ENCODE results near the gene PCDHB1.

PCDHB1 gene, protein sequence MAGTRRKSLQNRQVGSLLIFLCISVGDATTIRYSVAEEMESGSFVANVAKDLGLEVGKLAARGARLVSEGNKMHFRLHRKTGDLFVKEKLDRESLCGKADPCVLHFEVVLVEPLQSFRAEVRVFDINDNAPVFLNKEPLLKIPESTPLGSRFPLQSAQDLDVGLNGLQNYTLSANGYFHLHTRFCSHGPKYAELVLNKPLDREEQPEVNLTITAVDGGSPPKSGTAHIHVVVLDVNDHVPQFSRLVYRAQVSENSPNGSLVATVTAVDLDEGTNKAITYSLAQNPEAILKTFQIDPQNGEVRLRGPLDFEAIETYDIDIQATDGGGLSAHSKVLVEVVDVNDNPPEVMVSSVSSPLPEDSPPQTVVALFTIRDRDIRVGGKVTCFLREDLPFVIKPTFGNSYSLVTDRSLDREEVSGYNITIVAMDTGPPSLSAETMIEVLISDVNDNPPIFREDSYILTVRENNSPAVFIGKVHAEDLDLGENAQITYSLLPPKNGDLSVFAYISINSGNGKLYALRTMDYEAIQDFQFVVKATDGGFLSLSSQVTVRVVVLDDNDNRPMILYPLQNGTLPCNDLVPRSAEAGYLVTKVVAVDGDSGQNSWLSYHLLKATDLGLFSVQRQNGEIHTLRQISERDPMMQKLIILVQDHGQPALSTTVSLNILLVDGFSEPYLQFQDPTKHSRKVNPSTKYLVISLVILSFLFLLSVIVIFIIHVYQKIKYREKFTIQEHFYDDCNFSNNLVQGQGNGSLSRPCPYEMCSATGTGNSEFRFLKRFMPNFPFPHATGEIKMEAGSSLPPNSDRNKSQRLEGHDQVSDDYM

DNA sequence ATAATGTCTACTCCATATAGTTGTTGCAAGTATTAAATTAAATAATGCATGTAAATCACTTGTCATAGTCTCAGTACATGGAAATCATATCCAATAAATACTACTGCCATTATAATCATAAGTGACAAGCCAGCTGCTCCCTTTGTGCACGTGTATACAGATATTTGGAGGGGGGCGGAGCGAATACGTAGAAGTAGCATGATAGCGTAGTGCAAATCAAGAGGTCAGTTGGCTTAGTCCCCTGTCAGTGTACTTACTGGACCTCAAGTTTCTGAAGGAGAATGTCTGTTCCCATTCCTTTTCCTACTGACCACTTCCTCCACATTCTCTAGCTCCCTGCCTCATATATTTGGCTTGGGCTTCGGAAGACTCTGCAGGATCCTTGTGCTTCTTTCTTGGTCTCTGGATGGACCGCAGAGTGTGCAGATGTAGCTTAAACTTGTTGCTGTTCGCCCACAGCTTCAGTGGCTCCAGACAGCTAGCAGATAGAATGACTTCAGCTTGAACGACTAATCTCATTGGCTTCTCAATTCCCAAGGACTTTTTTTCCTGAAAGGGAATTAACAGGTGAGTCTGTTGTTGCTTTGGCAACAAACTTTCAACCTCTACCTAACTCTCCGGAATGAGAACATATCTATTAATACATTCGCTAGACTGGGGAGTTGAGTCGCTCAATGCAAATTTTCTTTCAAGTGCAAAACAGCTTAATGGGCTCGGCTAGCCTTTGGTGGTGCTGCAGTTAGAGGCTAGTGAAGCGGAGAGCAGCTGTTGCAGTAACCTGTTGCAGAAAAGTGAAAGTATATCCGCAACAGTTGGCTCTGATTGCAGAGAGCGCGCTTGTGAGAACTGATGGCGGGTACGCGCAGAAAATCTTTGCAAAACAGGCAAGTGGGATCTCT, at the start of gene PCDHB1:
PCDHB1 (plus strand) TSS at position 753 of the 899 bp plus-strand sequence; CDS start at position 850, 97 bp downstream.
- peak within 1 kb of the TSS; percentile 41 to 57 for H3K4me3 ChIP-seq (ENCODE audit: low read depth in 1 of 2, low read length in 2 of 2)
- no peak within 1 kb of the TSS for H3K9ac ChIP-seq (ENCODE audit: low read depth in 1 of 2, low read length in 2 of 2)
- H3K36me3 ChIP-seq (ENCODE audit: control insufficient read depth in 1 of 2, insufficient read depth in 2 of 2, low read length in 2 of 2), result no peaks in the 10 kb centered on the region
- no peaks in the 10 kb centered on the region for H3K27me3 ChIP-seq (ENCODE audit: control insufficient read depth in 1 of 2, insufficient read depth in 2 of 2, low read length in 2 of 2)
- peaks cover 0 to 5% of the 10 kb centered on the region in 2 donors for H3K9me3 ChIP-seq (ENCODE audit: control insufficient read depth in 1 of 2, low read length in 2 of 2)
- H3K4me1 ChIP-seq (ENCODE audit: control insufficient read depth in 1 of 2, insufficient read depth in 2 of 2, low read length in 2 of 2), result no peaks in the 10 kb centered on the region
- no peak within 1 kb of the TSS for H3K27ac ChIP-seq (ENCODE audit: low read depth, low read length)

DNA sequence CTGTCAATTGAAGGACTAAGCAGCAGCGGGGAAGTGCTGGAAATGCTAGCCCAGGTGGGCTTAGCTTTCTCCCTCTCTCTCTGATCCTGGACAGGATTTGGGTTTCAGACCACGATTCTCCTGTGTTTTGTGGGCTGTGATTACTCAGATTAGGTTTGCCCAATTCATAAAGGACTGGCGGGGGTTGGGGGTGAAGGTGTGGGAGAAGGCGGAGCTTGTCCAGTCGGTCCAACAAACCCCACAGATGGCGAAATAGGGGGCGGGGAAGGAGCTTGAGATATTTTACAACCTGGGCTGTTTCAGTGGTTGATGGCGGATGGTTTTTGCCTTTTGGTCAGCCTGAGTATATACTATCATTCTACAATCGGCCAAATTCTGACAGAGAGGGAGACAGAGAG, 49.7 kb upstream of the PCDHB1 start:
- no peak overlapping the region for H3K9ac ChIP-seq (ENCODE audit: low read depth in 1 of 2, low read length in 2 of 2)
- no peaks in the 10 kb centered on the region for H3K4me1 ChIP-seq (ENCODE audit: control insufficient read depth in 1 of 2, insufficient read depth in 2 of 2, low read length in 2 of 2)
- H3K27ac ChIP-seq (ENCODE audit: low read depth, low read length), result no peak overlapping the region
- no peaks in the 10 kb centered on the region for H3K36me3 ChIP-seq (ENCODE audit: control insufficient read depth in 1 of 2, insufficient read depth in 2 of 2, low read length in 2 of 2)
- H3K27me3 ChIP-seq (ENCODE audit: control insufficient read depth in 1 of 2, insufficient read depth in 2 of 2, low read length in 2 of 2), result no peaks in the 10 kb centered on the region
- H3K9me3 ChIP-seq (ENCODE audit: control insufficient read depth in 1 of 2, low read length in 2 of 2), result no peaks in the 10 kb centered on the region
- H3K4me3 ChIP-seq (ENCODE audit: low read depth in 1 of 2, low read length in 2 of 2), result no peak overlapping the region

DNA sequence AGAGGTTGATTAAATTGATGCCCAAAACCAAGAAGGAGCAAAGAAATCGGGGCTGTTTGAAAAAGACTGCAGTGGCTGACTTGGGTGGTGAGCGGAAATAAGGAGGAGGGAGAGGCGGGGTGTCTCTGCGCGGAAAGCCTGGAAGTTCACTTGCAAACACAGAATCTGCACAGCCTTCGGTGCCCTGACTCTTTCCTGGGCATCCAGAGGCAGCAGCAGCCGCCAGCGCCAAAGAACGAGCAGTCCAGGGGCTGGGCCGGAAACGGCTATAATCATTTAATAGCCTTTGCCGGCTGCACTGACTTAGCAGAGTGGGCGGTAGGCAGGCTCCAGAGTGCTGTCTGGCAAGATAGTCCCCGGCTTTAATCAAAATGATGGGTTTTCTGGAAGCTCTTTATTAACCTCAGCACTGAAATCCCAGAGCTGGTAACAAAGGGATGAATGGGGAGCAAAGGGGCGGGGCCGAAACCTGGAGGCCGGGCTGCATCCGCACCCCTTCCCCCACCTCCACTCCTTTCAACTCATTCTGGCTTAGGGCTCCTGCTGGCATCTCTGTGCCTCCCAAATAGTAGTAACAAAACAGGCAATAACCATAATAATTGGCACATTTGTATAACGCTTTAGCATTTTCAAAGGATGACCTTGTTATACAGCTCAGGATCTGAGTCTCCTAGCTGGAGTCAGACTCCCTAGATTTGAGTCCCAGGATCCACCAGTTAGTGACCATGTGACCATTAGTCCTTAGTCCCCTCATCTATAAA, 49.1 kb upstream of the PCDHB1 start:
- Histone ChIP-seq H3K9me3 (ENCODE audit: control insufficient read depth in 1 of 2, low read length in 2 of 2) (no peaks in the 10 kb centered on the region), H3K36me3 (ENCODE audit: control insufficient read depth in 1 of 2, insufficient read depth in 2 of 2, low read length in 2 of 2) (no peaks in the 10 kb centered on the region), H3K4me3 (ENCODE audit: low read depth in 1 of 2, low read length in 2 of 2) (no peak overlapping the region), H3K9ac (ENCODE audit: low read depth in 1 of 2, low read length in 2 of 2) (no peak overlapping the region), H3K27me3 (ENCODE audit: control insufficient read depth in 1 of 2, insufficient read depth in 2 of 2, low read length in 2 of 2) (no peaks in the 10 kb centered on the region), H3K4me1 (ENCODE audit: control insufficient read depth in 1 of 2, insufficient read depth in 2 of 2, low read length in 2 of 2) (no peaks in the 10 kb centered on the region), H3K27ac (ENCODE audit: low read depth, low read length) (no peak overlapping the region)

DNA sequence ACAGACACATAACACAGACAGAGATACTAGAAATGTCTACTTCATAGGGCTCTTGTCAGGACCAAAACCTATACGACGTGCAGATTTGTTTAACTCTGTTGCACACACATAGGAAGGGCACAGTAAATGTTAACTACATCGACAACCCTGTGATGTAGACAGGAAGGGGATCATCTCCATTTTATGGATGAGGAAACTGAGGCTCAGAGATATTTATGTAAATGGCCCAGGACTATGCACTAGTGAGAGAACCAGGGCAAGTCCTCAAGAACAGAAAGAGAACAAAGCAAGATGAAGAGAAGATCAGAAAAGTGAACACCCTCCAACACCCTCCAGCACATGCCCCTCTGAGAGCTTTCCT, 48.6 kb upstream of the PCDHB1 start:
- H3K9ac ChIP-seq (ENCODE audit: low read depth in 1 of 2, low read length in 2 of 2), result no peak overlapping the region
- H3K4me1 ChIP-seq (ENCODE audit: control insufficient read depth in 1 of 2, insufficient read depth in 2 of 2, low read length in 2 of 2), result no peaks in the 10 kb centered on the region
- no peaks in the 10 kb centered on the region for H3K27me3 ChIP-seq (ENCODE audit: control insufficient read depth in 1 of 2, insufficient read depth in 2 of 2, low read length in 2 of 2)
- no peaks in the 10 kb centered on the region for H3K36me3 ChIP-seq (ENCODE audit: control insufficient read depth in 1 of 2, insufficient read depth in 2 of 2, low read length in 2 of 2)
- no peak overlapping the region for H3K4me3 ChIP-seq (ENCODE audit: low read depth in 1 of 2, low read length in 2 of 2)
- H3K27ac ChIP-seq (ENCODE audit: low read depth, low read length), result no peak overlapping the region
- no peaks in the 10 kb centered on the region for H3K9me3 ChIP-seq (ENCODE audit: control insufficient read depth in 1 of 2, low read length in 2 of 2)

DNA sequence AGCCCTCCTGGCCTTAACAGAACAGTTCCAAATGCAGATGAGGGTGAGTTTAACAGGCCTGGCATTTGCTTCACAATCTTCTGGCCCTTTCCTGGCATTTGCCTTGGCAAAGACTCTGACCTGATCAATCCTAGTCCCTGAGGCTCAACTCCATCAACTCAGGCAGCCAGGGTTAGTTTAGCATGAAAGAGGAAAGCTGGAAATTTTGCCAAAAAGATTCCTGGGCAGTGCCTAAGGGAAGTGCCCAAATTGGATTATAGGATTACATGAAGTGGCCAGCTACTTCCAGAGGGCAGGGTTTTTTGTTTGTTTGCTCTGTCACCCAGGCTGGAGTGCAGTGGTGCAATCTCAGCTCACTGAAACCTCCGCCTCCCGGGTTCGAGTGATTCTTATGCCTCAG, 48.1 kb upstream of the PCDHB1 start:
- Histone ChIP-seq H3K4me3 (ENCODE audit: low read depth in 1 of 2, low read length in 2 of 2) (no peak overlapping the region), H3K27ac (ENCODE audit: low read depth, low read length) (no peak overlapping the region), H3K4me1 (ENCODE audit: control insufficient read depth in 1 of 2, insufficient read depth in 2 of 2, low read length in 2 of 2) (no peaks in the 10 kb centered on the region), H3K9ac (ENCODE audit: low read depth in 1 of 2, low read length in 2 of 2) (no peak overlapping the region), H3K9me3 (ENCODE audit: control insufficient read depth in 1 of 2, low read length in 2 of 2) (no peaks in the 10 kb centered on the region), H3K36me3 (ENCODE audit: control insufficient read depth in 1 of 2, insufficient read depth in 2 of 2, low read length in 2 of 2) (no peaks in the 10 kb centered on the region), H3K27me3 (ENCODE audit: control insufficient read depth in 1 of 2, insufficient read depth in 2 of 2, low read length in 2 of 2) (no peaks in the 10 kb centered on the region)

DNA sequence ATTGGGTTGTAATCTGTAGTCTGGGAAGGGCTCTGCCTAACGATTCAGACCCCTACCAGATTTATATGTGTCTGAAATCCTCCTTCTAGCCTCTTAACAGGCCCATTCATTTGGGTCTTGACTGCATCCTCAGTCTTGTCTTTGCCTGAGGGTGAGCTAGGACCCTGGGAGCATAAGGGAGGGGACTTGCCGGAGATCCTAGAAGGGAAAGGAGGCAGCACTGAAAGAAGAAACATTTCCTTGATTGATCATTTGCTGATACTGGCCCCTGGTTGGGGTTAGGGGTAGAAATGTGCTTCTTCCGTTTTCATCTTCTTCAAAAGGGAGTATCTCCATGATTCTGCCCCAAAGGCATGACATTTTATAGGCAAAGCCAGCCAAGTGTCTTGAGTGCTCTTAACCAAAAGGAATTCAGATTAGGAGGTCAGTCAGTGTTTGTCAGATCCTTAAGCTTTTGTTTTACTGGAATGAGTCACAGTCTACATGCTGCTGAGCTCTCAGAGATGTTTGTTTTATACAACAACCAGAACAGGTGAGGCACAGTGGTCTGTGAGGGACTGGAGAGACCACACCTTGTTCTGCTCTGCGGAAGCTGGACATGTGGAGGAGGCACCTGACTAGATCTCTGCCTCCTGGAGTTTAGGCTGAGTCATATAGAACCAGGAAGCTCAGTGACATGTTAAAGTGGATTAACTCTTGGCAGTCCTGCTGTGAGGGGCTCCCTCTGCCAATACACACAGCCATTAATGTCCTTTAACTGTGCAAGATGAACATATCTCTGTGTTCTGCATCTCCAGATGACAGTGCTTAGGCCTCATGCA, 47.2 kb upstream of the PCDHB1 start:
- Histone ChIP-seq H3K9me3 (ENCODE audit: control insufficient read depth in 1 of 2, low read length in 2 of 2) (peaks cover 0 to 6% of the 10 kb centered on the region in 2 donors), H3K27me3 (ENCODE audit: control insufficient read depth in 1 of 2, insufficient read depth in 2 of 2, low read length in 2 of 2) (no peaks in the 10 kb centered on the region)

DNA sequence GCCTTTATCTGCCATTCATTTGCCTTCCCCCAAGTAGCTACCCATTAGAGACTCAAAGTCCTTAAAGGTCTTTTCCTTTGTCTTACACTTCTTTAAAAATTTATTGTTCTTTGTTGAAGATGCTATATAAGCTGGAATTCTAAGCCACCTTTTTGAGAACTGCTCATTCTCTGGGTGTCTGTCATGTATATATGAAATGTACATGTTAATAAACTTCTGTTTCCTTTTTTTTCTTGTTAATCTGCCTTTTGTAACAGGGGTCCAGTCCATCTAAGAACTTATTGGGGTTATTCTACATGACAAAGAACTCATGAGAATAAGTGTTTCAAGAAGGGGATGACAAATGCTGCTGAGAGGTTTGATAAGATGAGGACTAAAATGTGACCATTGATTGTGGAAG, 43.4 kb upstream of the PCDHB1 start:
- Histone ChIP-seq H3K9ac (ENCODE audit: low read depth in 1 of 2, low read length in 2 of 2) (no peak overlapping the region), H3K9me3 (ENCODE audit: control insufficient read depth in 1 of 2, low read length in 2 of 2) (peaks cover 0 to 6% of the 10 kb centered on the region in 2 donors), H3K4me3 (ENCODE audit: low read depth in 1 of 2, low read length in 2 of 2) (no peak overlapping the region), H3K27me3 (ENCODE audit: control insufficient read depth in 1 of 2, insufficient read depth in 2 of 2, low read length in 2 of 2) (no peaks in the 10 kb centered on the region), H3K4me1 (ENCODE audit: control insufficient read depth in 1 of 2, insufficient read depth in 2 of 2, low read length in 2 of 2) (no peaks in the 10 kb centered on the region), H3K27ac (ENCODE audit: low read depth, low read length) (no peak overlapping the region), H3K36me3 (ENCODE audit: control insufficient read depth in 1 of 2, insufficient read depth in 2 of 2, low read length in 2 of 2) (no peaks in the 10 kb centered on the region)

More for the DNA sequence above, 47.2 kb upstream of the PCDHB1 start:
- Histone ChIP-seq H3K4me1 (ENCODE audit: control insufficient read depth in 1 of 2, insufficient read depth in 2 of 2, low read length in 2 of 2) (no peaks in the 10 kb centered on the region), H3K27ac (ENCODE audit: low read depth, low read length) (no peak overlapping the region), H3K9ac (ENCODE audit: low read depth in 1 of 2, low read length in 2 of 2) (no peak overlapping the region), H3K36me3 (ENCODE audit: control insufficient read depth in 1 of 2, insufficient read depth in 2 of 2, low read length in 2 of 2) (no peaks in the 10 kb centered on the region), H3K4me3 (ENCODE audit: low read depth in 1 of 2, low read length in 2 of 2) (no peak overlapping the region)

DNA sequence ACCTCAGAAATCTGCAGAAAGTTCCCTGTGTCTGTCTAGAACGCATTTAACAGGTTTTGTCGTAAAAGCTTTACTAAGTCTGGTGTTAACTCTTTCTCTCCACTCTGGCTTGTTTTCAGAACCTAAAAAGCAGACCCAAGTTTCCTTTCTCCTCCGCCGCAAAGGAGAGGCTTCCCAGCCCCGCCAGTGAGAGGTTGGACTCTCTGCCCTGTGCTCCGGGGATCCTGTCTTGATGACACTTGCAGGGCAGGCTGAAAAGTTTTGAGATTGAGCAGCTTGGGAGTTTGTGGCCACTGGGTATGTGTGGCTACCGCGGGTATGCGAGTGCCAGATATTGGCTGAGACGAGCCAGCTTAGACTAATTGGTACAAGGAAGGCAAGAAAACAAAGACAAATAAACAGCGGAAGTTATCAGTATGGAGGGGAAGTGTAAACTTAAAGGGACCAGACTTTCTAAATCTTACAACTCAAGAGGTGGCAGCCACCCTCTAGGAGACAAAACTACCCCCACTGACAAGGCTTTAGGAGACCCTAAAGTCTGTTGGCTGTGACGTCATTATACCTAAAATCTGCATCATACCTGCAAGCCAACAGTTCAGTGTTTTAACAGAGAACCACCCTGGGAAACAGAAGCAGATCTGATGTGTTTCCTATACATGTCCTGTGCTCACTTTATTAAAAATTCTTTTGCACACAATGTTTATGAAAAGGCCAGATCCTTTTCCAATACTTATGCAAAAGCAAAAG, 41.0 kb upstream of the PCDHB1 start:
- no peaks in the 10 kb centered on the region for H3K4me1 ChIP-seq (ENCODE audit: control insufficient read depth in 1 of 2, insufficient read depth in 2 of 2, low read length in 2 of 2)
- no peaks in the 10 kb centered on the region for H3K36me3 ChIP-seq (ENCODE audit: control insufficient read depth in 1 of 2, insufficient read depth in 2 of 2, low read length in 2 of 2)
- H3K9ac ChIP-seq (ENCODE audit: low read depth in 1 of 2, low read length in 2 of 2), result no peak overlapping the region
- peaks cover 0 to 6% of the 10 kb centered on the region in 2 donors for H3K9me3 ChIP-seq (ENCODE audit: control insufficient read depth in 1 of 2, low read length in 2 of 2)
- H3K27ac ChIP-seq (ENCODE audit: low read depth, low read length), result no peak overlapping the region
- no peak overlapping the region for H3K4me3 ChIP-seq (ENCODE audit: low read depth in 1 of 2, low read length in 2 of 2)
- H3K27me3 ChIP-seq (ENCODE audit: control insufficient read depth in 1 of 2, insufficient read depth in 2 of 2, low read length in 2 of 2), result no peaks in the 10 kb centered on the region
